K562 (cell line): ENCODE data around the gene MYO3B. TPM values are rescaled to one million over a fixed set of nuclear protein-coding genes. Genes with fewer than 3 reads are reported as not detected.

Source experiments
- CSDE1 ChIP-seq, 2 experiments: fragments of 450-650 bp; IDR thresholded peaks; 2 replicates each; pipeline ENCODE4 v1.6.1; 2016; ENCODE audit warnings: mild to moderate bottlenecking in 1 of 2
- DACH1 ChIP-seq: fragments of 450-650 bp; IDR thresholded peaks from 2 replicates; pipeline ENCODE4 v1.6.1; 2018; ENCODE audit not compliant: partially characterized antibody
- FOSL1 ChIP-seq: fragments of 200-800 bp; sonication (Bioruptor generic); conservative IDR thresholded peaks from 2 replicates; pipeline ENCODE4 v1.6.1; 2016; ENCODE audit warnings: missing genetic modification characterization, missing compliant biosample characterization
- FOXA3 ChIP-seq, 2 experiments: fragments of 450-650 bp in 1 of 2; sonication (generic) in 1 of 2; formaldehyde crosslinking; IDR thresholded peaks in 1 of 2; conservative IDR thresholded peaks in 1 of 2; 2 replicates each; pipeline versions ENCODE4 v1.4.0 to v1.8.0; 2020 to 2022; ENCODE audit warnings: mild to moderate bottlenecking in 2 of 2, missing genetic modification reagents in 1 of 2
- KHSRP ChIP-seq: fragments of 450-650 bp; IDR thresholded peaks from 2 replicates; pipeline ENCODE4 v1.6.1; 2017
- KLF1 ChIP-seq: fragments of 450-650 bp; IDR thresholded peaks from 2 replicates; pipeline ENCODE4 v1.6.1; 2016; ENCODE audit warnings: missing genetic modification characterization, missing compliant biosample characterization
- MED1 ChIP-seq: sonication (generic); formaldehyde crosslinking; IDR thresholded peaks from 2 replicates; pipeline ENCODE4 v1.8.1; 2023; ENCODE audit warnings: missing genetic modification reagents, borderline replicate concordance
- MTF1 ChIP-seq: fragments of 250-450 bp; sonication (Bioruptor Pico); IDR thresholded peaks from 2 replicates; pipeline ENCODE4 v1.9.0; 2021; ENCODE audit warnings: moderate library complexity, mild to moderate bottlenecking, inconsistent platforms, borderline replicate concordance
- NCOA6 ChIP-seq: fragments of 450-650 bp; IDR thresholded peaks from 2 replicates; pipeline ENCODE4 v1.6.1; 2017; ENCODE audit warnings: mild to moderate bottlenecking
- PHF21A ChIP-seq: fragments of 450-650 bp; IDR thresholded peaks from 2 replicates; pipeline ENCODE4 v1.6.1; 2017; ENCODE audit warnings: low read depth, borderline replicate concordance
- PREB ChIP-seq: sonication (generic); formaldehyde crosslinking; IDR thresholded peaks from 2 replicates; pipeline ENCODE4 v1.8.1; 2023; ENCODE audit warnings: mild to moderate bottlenecking, missing genetic modification reagents
- SMAD4 ChIP-seq: fragments of 250-450 bp; sonication (Bioruptor Pico); conservative IDR thresholded peaks from 2 replicates; pipeline ENCODE4 v1.8.0; 2021; ENCODE audit warnings: inconsistent platforms, mild to moderate bottlenecking, moderate library complexity
- SMARCA4 ChIP-seq: fragments of 450-650 bp; IDR thresholded peaks from 2 replicates; pipeline ENCODE4 v1.6.1; 2016
- SMARCB1 ChIP-seq: IDR thresholded peaks from 2 replicates; pipeline ENCODE4 v1.6.1; 2011; ENCODE audit warnings: improper control_type of control experiment, low read depth; ENCODE audit not compliant: insufficient read length
- XRCC5 ChIP-seq: fragments of 200-400 bp; formaldehyde crosslinking; IDR thresholded peaks from 2 replicates; pipeline ENCODE4 v1.6.1; 2017; ENCODE audit warnings: low read depth, mild to moderate bottlenecking, low read length
- ZEB2 ChIP-seq: fragments of 450-650 bp; IDR thresholded peaks from 2 replicates; pipeline ENCODE4 v1.6.1; 2016
- ZNF395 ChIP-seq: fragments of 200-800 bp; sonication (Bioruptor generic); IDR thresholded peaks from 2 replicates; pipeline ENCODE4 v1.6.1; 2017; ENCODE audit warnings: missing genetic modification characterization, missing compliant biosample characterization
- ZNF449 ChIP-seq: fragments of 250-450 bp; sonication (Bioruptor Pico); IDR thresholded peaks from 2 replicates; pipeline ENCODE4 v1.8.0; 2022; ENCODE audit warnings: moderate library complexity, mild to moderate bottlenecking, inconsistent platforms
- ZNF740 ChIP-seq, 3 experiments: fragments of 200-800 bp in 1 of 3; sonication (Bioruptor generic) in 1 of 3; sonication (generic) in 1 of 3; formaldehyde crosslinking in 1 of 3; IDR thresholded peaks; 2 replicates each; pipeline versions ENCODE4 v1.6.1 to v1.8.0; 2016 to 2022; ENCODE audit warnings: mild to moderate bottlenecking in 2 of 3, missing compliant biosample characterization in 2 of 3, missing genetic modification characterization in 2 of 3, missing genetic modification reagents in 1 of 3
- polyA plus RNA-seq, 8 experiments: library from polyadenylated mRNA; depleted of rRNA in 4 of 8; stranded (reverse) in 5 of 8; unstranded in 3 of 8; fragments of >200 nt; fragmentation: Nextera tagmentation in 2 of 8; fragmentation: Illumina TruSeq in 1 of 8; extraction: Ambion mirVana in 2 of 8; extraction: Trizol in 1 of 8; gene quantifications; 2 replicates each; pipeline versions ENCODE4 v1.2.1 to v1.2.3, GENCODE V29; 2011 to 2014; ENCODE audit warnings: inconsistent platforms in 1 of 8, missing spikeins in 1 of 8
- total RNA-seq, 7 experiments: library from RNA; depleted of rRNA in 6 of 7; stranded (reverse); fragments of >200 nt in 6 of 7; fragmentation: Illumina TruSeq in 2 of 7; extraction: Trizol in 2 of 7; gene quantifications; 2 replicates each; pipeline versions ENCODE4 v1.2.1 to v1.2.3, GENCODE V29; 2011 to 2021; ENCODE audit warnings: low replicate concordance in 1 of 7
- TF ChIP-seq, protein P1 (sequence below): fragments of 450-650 bp; formaldehyde crosslinking; IDR thresholded peaks from 2 replicates; pipeline ENCODE4 v1.4.0; 2020; ENCODE audit warnings: mild to moderate bottlenecking, moderate library complexity

Gene MYO3B
- total and polyA plus RNA-seq, 9 of the 15 experiments (the other 6 are each of a cell fraction or from before 2014, with no cell fraction given) = 2.7 to 6.5 (median 3.6) TPM

- TF ChIP-seq ZNF740 (CRISPR knock-in tag; IDR thresholded peaks at IDR 0.05) = no peak
- no peak for TF ChIP-seq ZNF740 (tag; IDR thresholded peaks at IDR 0.05)
- TF ChIP-seq KLF1 (tag) = no peak
- TF ChIP-seq CSDE1 (IDR thresholded peaks at IDR 0.05) = no peak
- TF ChIP-seq ZNF449 = no peak
- TF ChIP-seq SMARCB1 = no peak
- TF ChIP-seq SMAD4 (CRISPR knock-in tag) = no peak
- no peak for TF ChIP-seq SMARCA4
- TF ChIP-seq XRCC5 = no peak
- no peak for TF ChIP-seq FOXA3 (CRISPR knock-in tag; conservative IDR thresholded peaks at IDR 0.05 in 1 of 2, IDR thresholded peaks at IDR 0.05 in 1 of 2)
- TF ChIP-seq NCOA6 = no peak
- no peak for TF ChIP-seq KHSRP
- TF ChIP-seq ZEB2 = peak; percentile 30; the same call in 1 of the 2 replicates
- TF ChIP-seq PHF21A = no peak
- TF ChIP-seq PREB (CRISPR knock-in tag) = no peak
- no peak for TF ChIP-seq DACH1
- TF ChIP-seq FOSL1 = peak; percentile 70
- TF ChIP-seq MED1 (CRISPR knock-in tag) = no peak
- TF ChIP-seq, protein P1, sequence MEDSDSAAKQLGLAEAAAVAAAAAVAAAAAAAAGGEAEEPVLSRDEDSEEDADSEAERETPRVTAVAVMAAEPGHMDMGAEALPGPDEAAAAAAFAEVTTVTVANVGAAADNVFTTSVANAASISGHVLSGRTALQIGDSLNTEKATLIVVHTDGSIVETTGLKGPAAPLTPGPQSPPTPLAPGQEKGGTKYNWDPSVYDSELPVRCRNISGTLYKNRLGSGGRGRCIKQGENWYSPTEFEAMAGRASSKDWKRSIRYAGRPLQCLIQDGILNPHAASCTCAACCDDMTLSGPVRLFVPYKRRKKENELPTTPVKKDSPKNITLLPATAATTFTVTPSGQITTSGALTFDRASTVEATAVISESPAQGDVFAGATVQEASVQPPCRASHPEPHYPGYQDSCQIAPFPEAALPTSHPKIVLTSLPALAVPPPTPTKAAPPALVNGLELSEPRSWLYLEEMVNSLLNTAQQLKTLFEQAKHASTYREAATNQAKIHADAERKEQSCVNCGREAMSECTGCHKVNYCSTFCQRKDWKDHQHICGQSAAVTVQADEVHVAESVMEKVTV (CRISPR knock-in tag) = no peak
- no peak for TF ChIP-seq ZNF395 (CRISPR knock-in tag)
- no peak for TF ChIP-seq MTF1 (CRISPR knock-in tag)
Observed at GRCh38 chr2:170238776-170239175, 60.8 kb downstream of the MYO3B start (continued).
